ENCODE measurements around the gene HERC2. TPM values are rescaled to one million over a fixed set of nuclear protein-coding genes. Genes with fewer than 3 reads are reported as not detected.

HERC2 gene
- total and polyA plus RNA-seq, 2 of the 8 experiments (the other 6 are each of a cell fraction or from before 2014, with no cell fraction given) = 83.0 to 88.7 TPM

DNA sequence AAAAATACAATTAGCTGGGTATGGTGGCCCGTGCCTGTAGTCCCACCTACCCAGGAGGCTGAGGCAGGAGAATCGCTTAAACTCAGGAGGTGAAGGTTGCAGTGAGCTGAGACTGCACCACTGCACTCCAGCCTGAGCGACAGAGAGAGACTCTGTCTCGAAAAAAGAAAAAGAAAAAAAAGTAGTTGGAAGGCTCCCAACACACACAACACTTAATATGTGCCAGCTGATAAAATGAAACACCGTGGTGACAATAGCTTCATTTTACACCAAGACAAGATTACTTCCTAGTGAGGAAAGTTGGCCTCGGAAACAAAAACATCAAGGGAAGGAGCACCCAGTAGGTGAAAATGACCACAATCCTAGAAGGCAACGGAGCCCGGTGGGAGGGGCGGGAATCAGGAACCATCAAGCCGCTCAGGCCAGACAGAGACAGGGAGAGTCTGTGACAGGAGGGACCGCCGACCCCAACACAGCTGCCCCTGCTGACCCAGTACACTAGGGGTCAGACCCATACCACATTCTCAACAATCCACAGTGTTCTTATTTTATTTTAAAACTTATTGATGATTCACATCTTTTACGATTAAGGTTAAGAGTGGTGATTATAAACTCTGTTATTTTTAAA is 168.4 kb downstream of the HERC2 start:
- H3K4me1 ChIP-seq (replicated peaks in 1 of 4; ENCODE audit: control insufficient read depth in 3 of 4, insufficient read depth in 4 of 4, low read length in 3 of 4) = no peaks in the 10 kb centered on the region
- H3K23ac ChIP-seq (ENCODE audit: insufficient read length) = no peak overlapping the region
- peaks cover 0 to 5% (median 3%) of the 10 kb centered on the region in 4 experiments; a peak in 3 of 8 replicates for H3K36me3 ChIP-seq (ENCODE audit: control insufficient read depth in 2 of 4, insufficient read depth in 4 of 4, low read length in 3 of 4)
- H2AFZ ChIP-seq (ENCODE audit: low read length) = no peak overlapping the region
- no peak overlapping the region for H4K91ac ChIP-seq (replicated peaks; ENCODE audit: insufficient read length, low read length)
- peaks cover 0 to 24% of the 10 kb centered on the region in 2 experiments; a peak in 2 of 4 replicates for H3K79me2 ChIP-seq (ENCODE audit: control insufficient read depth in 1 of 2, insufficient read depth in 2 of 2, low read length in 2 of 2)
- peaks cover 0 to 1% of the 10 kb centered on the region in 2 experiments for H4K20me1 ChIP-seq (replicated peaks in 1 of 2; ENCODE audit: control insufficient read depth in 1 of 2, insufficient read depth in 2 of 2, low read length in 2 of 2)
- no peak overlapping the region for H3K4ac ChIP-seq (replicated peaks; ENCODE audit: insufficient read length, low read depth, low read length)
- H2BK120ac ChIP-seq (replicated peaks; ENCODE audit: low read depth, low read length) = no peak overlapping the region
- TF ChIP-seq ZNF274 (IDR thresholded peaks at IDR 0.05; ENCODE audit: borderline replicate concordance, extremely low read depth, low read length) (no peak), CREB1 (IDR thresholded peaks at IDR 0.05) (no peak)
- H4K8ac ChIP-seq (ENCODE audit: extremely low read depth, insufficient read depth, low read length) = no peak overlapping the region
- no peaks in the 10 kb centered on the region; the same call in 1 of the 2 replicates for H3K23me2 ChIP-seq (ENCODE audit: low read depth, low read length)
- H2BK20ac ChIP-seq (ENCODE audit: low read length) = no peak overlapping the region
- no peak overlapping the region for H2BK15ac ChIP-seq (ENCODE audit: low read length)
- no peak overlapping the region for H2BK12ac ChIP-seq (ENCODE audit: low read depth, low read length)
- no peak overlapping the region for H3K14ac ChIP-seq (ENCODE audit: insufficient read length)
- DNase-seq (ENCODE audit: low read depth in 1 of 2, low spot score in 2 of 2) = no peak
- no peak overlapping the region for H4K5ac ChIP-seq (ENCODE audit: insufficient read length, low read depth, low read length)
- no peak overlapping the region for H3K4me3 ChIP-seq (ENCODE audit: extremely low read depth in 1 of 4, insufficient read depth in 2 of 4, low read depth in 3 of 4, low read length in 4 of 4)
- H3K27me3 ChIP-seq (replicated peaks in 1 of 4; ENCODE audit: control insufficient read depth in 3 of 4, extremely low read depth in 1 of 4, insufficient read depth in 3 of 4, low read length in 3 of 4) = no peaks in the 10 kb centered on the region
- no peak overlapping the region for H3K27ac ChIP-seq (ENCODE audit: low read depth, low read length)
- WGBS, 2 experiments (ENCODE audit: extremely low coverage in 1 of 2, insufficient coverage in 1 of 2, insufficient read length in 1 of 2, insufficient replicate concordance in 2 of 2, low coverage in 1 of 2, low lambda C conversion rate in 2 of 2, missing lambda C conversion rate in 1 of 2) = 92% methylated on average over 13 of the region's 13 CpGs; no CpG with 5 or more reads in 1 of the 2 experiments
- H3K4me2 ChIP-seq (ENCODE audit: insufficient read depth in 1 of 2, low read depth in 2 of 2, low read length in 2 of 2) = no peak overlapping the region
- CTCF ChIA-PET (ENCODE audit: partially characterized antibody) = interaction anchor here (1.1 kb wide), 1 partner anchor 98 kb away, joined by 3 read pairs; no protein-coding TSS in a partner anchor
- peaks cover 15% of the 10 kb centered on the region; the same call in 1 of the 2 replicates for H3K79me1 ChIP-seq (ENCODE audit: low read depth, low read length)
- no peaks in the 10 kb centered on the region for H3K9me3 ChIP-seq (ENCODE audit: insufficient read depth in 2 of 2, low read depth in 1 of 2, low read length in 1 of 2)
- no peak overlapping the region for H3K18ac ChIP-seq (ENCODE audit: extremely low read depth, low read length)
- no peak overlapping the region for H3K56ac ChIP-seq (replicated peaks; ENCODE audit: insufficient read length, low read depth, low read length)
- FAIRE-seq = no peak
- POLR2A ChIA-PET (ENCODE audit: partially characterized antibody) = no interaction called here
- H2BK5ac ChIP-seq (ENCODE audit: low read depth, low read length) = no peak overlapping the region
- H2AK5ac ChIP-seq (ENCODE audit: low read depth, low read length) = no peak overlapping the region
- no peak overlapping the region for H3K9ac ChIP-seq (replicated peaks in 1 of 4; ENCODE audit: extremely low read depth in 1 of 4, low read depth in 3 of 4, low read length in 3 of 4)
